GM12878 (cell line): Measurements from ENCODE around the gene TMEM109. TPM values are rescaled to one million over a fixed set of nuclear protein-coding genes. Genes with fewer than 3 reads are reported as not detected.

Experiments used
- BCLAF1 ChIP-seq: fragments of 450-650 bp; IDR thresholded peaks from 2 replicates; pipeline ENCODE4 v1.6.1; 2017; ENCODE audit warnings: antibody characterized with exemption, mild to moderate bottlenecking, moderate library complexity
- FOXM1 ChIP-seq: IDR thresholded peaks from 2 replicates; pipeline ENCODE4 v1.6.1; 2012; ENCODE audit warnings: low read depth, mild to moderate bottlenecking, inconsistent platforms, low read length, moderate library complexity
- JUND ChIP-seq: IDR thresholded peaks from 2 replicates; pipeline ENCODE4 v1.6.1; 2012; ENCODE audit warnings: low read depth, mild to moderate bottlenecking, low read length, improper control_type of control experiment, moderate library complexity
- KLF5 ChIP-seq: fragments of 450-650 bp; IDR thresholded peaks from 2 replicates; pipeline ENCODE4 v1.6.1; 2014; ENCODE audit warnings: mild to moderate bottlenecking; ENCODE audit not compliant: partially characterized antibody
- MEF2A ChIP-seq: IDR thresholded peaks from 2 replicates; pipeline ENCODE4 v1.6.1; 2011; ENCODE audit warnings: low read depth, mild to moderate bottlenecking, low read length, moderate library complexity; ENCODE audit not compliant: insufficient read depth
- MEF2B ChIP-seq: fragments of 450-650 bp; IDR thresholded peaks from 2 replicates; pipeline ENCODE4 v1.6.1; 2018; ENCODE audit warnings: mild to moderate bottlenecking, moderate library complexity; ENCODE audit not compliant: partially characterized antibody, poor library complexity, severe bottlenecking
- SIN3A ChIP-seq: IDR thresholded peaks from 2 replicates; pipeline ENCODE4 v1.6.1; 2012; ENCODE audit warnings: low read depth, low read length, improper control_type of control experiment
- SIX5 ChIP-seq: IDR thresholded peaks from 2 replicates; pipeline ENCODE4 v1.6.1; 2011; ENCODE audit warnings: mild to moderate bottlenecking, low read depth, low read length, moderate library complexity; ENCODE audit not compliant: severe bottlenecking
- SKIL ChIP-seq: fragments of 450-650 bp; IDR thresholded peaks from 2 replicates; pipeline ENCODE4 v1.6.1; 2017; ENCODE audit warnings: mild to moderate bottlenecking, low read depth, inconsistent platforms; ENCODE audit not compliant: poor library complexity, severe bottlenecking
- SMAD1 ChIP-seq: fragments of 450-650 bp; IDR thresholded peaks from 2 replicates; pipeline ENCODE4 v1.6.1; 2018; ENCODE audit warnings: mild to moderate bottlenecking, low read depth; ENCODE audit not compliant: partially characterized antibody
- ZNF24 ChIP-seq: fragments of 450-650 bp; IDR thresholded peaks from 2 replicates; pipeline ENCODE4 v1.6.1; 2017; ENCODE audit warnings: antibody characterized with exemption, mild to moderate bottlenecking
- polyA plus RNA-seq, 11 experiments: library from polyadenylated mRNA; depleted of rRNA in 4 of 11; unstranded in 6 of 11; stranded (reverse) in 5 of 11; fragments of >200 nt; fragmentation: Nextera tagmentation in 4 of 11; fragmentation: Illumina TruSeq in 1 of 11; extraction: Ambion mirVana in 4 of 11; extraction: Trizol in 1 of 11; gene quantifications; 1 replicate in 1 of 11; 2 replicates in 10 of 11; pipeline versions ENCODE4 v1.2.1 to v1.2.3, GENCODE V29; 2011 to 2016; ENCODE audit warnings: inconsistent platforms in 2 of 11, missing spikeins in 2 of 11, low read depth in 1 of 11
- total RNA-seq, 4 experiments: library from RNA; depleted of rRNA in 3 of 4; stranded (reverse); fragments of >200 nt in 3 of 4; fragmentation: Illumina TruSeq in 1 of 4; extraction: Trizol in 1 of 4; gene quantifications; 2 replicates each; pipeline versions ENCODE4 v1.2.1 to v1.2.3, GENCODE V29; 2013 to 2021
- TF ChIP-seq, protein P1 (sequence below): fragments of 450-650 bp; IDR thresholded peaks from 2 replicates; pipeline ENCODE4 v1.6.1; 2017; ENCODE audit warnings: borderline replicate concordance
- TF ChIP-seq, protein P2 (sequence below): fragments of 450-650 bp; IDR thresholded peaks from 2 replicates; pipeline ENCODE4 v1.6.1; 2017; ENCODE audit warnings: mild to moderate bottlenecking, moderate library complexity

TMEM109 gene
- total and polyA plus RNA-seq, 10 of the 15 experiments (the other 5 are each of a cell fraction or from before 2014, with no cell fraction given): 21.9 to 199 (median 85.2) TPM

DNA sequence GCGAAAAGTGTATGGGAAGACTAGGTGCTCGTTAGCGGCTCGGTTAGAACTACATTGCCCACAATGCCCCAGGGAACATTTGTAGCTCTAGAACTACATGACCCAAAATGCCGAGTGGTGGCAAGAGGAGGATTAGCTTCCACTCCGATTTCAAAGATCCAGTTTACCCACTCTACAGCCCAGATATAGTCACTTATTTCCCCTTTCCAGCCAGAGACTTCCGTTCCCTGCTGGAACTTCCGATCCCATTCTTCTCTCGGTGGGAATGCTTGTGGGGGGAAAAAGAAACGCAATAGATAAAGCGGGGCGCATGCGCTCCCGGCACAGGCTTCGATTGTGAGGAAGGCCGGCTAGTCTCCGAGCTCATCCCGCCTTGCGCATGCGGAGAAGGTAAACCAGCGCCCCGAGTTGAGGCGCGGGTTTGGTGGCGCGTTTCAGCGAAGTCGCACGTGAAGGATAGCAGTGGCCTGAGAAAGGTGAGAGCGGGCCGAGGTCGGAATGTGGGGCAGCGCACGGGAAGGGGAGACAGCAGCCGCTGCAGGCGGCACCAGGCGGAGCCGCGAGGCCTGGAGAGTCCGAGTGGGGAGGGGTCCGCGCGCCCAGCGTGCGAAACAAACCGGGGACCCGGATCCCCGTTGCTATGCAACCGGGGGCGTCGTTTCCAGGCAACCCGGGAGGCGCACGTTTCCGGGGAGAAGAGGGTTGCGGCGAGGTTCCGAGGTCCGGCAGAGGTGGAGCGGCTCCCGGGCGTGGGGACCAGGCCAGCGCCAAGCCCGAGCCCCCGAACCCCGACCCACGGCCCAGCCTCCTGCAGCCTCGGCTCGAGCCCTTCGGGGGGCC is at the start of gene TMEM109 (continued):
- TF ChIP-seq SKIL (no peak), SIN3A (peak; percentile 38; the same call in 1 of the 2 replicates), KLF5 (no peak), MEF2A (no peak), MEF2B (peak; percentile 17), ZNF24 (no peak), JUND (no peak), SMAD1 (no peak), SIX5 (peak; percentile 98), FOXM1 (no peak), BCLAF1 (no peak)
- TF ChIP-seq, protein P1, sequence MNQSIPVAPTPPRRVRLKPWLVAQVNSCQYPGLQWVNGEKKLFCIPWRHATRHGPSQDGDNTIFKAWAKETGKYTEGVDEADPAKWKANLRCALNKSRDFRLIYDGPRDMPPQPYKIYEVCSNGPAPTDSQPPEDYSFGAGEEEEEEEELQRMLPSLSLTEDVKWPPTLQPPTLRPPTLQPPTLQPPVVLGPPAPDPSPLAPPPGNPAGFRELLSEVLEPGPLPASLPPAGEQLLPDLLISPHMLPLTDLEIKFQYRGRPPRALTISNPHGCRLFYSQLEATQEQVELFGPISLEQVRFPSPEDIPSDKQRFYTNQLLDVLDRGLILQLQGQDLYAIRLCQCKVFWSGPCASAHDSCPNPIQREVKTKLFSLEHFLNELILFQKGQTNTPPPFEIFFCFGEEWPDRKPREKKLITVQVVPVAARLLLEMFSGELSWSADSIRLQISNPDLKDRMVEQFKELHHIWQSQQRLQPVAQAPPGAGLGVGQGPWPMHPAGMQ: no peak
- TF ChIP-seq, protein P2, sequence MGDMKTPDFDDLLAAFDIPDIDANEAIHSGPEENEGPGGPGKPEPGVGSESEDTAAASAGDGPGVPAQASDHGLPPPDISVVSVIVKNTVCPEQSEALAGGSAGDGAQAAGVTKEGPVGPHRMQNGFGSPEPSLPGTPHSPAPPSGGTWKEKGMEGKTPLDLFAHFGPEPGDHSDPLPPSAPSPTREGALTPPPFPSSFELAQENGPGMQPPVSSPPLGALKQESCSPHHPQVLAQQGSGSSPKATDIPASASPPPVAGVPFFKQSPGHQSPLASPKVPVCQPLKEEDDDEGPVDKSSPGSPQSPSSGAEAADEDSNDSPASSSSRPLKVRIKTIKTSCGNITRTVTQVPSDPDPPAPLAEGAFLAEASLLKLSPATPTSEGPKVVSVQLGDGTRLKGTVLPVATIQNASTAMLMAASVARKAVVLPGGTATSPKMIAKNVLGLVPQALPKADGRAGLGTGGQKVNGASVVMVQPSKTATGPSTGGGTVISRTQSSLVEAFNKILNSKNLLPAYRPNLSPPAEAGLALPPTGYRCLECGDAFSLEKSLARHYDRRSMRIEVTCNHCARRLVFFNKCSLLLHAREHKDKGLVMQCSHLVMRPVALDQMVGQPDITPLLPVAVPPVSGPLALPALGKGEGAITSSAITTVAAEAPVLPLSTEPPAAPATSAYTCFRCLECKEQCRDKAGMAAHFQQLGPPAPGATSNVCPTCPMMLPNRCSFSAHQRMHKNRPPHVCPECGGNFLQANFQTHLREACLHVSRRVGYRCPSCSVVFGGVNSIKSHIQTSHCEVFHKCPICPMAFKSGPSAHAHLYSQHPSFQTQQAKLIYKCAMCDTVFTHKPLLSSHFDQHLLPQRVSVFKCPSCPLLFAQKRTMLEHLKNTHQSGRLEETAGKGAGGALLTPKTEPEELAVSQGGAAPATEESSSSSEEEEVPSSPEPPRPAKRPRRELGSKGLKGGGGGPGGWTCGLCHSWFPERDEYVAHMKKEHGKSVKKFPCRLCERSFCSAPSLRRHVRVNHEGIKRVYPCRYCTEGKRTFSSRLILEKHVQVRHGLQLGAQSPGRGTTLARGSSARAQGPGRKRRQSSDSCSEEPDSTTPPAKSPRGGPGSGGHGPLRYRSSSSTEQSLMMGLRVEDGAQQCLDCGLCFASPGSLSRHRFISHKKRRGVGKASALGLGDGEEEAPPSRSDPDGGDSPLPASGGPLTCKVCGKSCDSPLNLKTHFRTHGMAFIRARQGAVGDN: peak; percentile 82
